ENCODE data around the gene NELFA. TPM values are rescaled to one million over a fixed set of nuclear protein-coding genes. Genes with fewer than 3 reads are reported as not detected.

NELFA gene
- total and polyA plus RNA-seq, 4 donors, result 7.1 to 11.8 (median 9.3) TPM

GRCh38 chr4:1956631-1957030 lies 52.1 kb downstream of the NELFA start:
- no peak overlapping the region for H3K4me3 ChIP-seq (ENCODE audit: low read depth in 1 of 3, low read length in 3 of 3)
- no peaks in the 10 kb centered on the region for H3K9me3 ChIP-seq (ENCODE audit: control insufficient read depth in 4 of 4, low read length in 3 of 4)
- peaks cover 0 to 2% (median 0%) of the 10 kb centered on the region in 4 donors for H3K4me1 ChIP-seq (ENCODE audit: control insufficient read depth in 4 of 4, insufficient read depth in 4 of 4, low read length in 3 of 4)
- peaks cover 8 to 49% (median 9%) of the 10 kb centered on the region in 4 donors for H3K36me3 ChIP-seq (ENCODE audit: control insufficient read depth in 4 of 4, insufficient read depth in 3 of 4, low read depth in 1 of 4, low read length in 3 of 4)
- TF ChIP-seq RAD21 (IDR thresholded peaks at IDR 0.05), result no peak
- TF ChIP-seq CTCF (IDR thresholded peaks at IDR 0.05; ENCODE audit: low read depth, low read length, missing input control), result no peak
- TF ChIP-seq HNF4A (conservative IDR thresholded peaks at IDR 0.05), result no peak
- no peak for TF ChIP-seq JUND (IDR thresholded peaks at IDR 0.05)
- TF ChIP-seq SP1 (IDR thresholded peaks at IDR 0.05), result no peak
- TF ChIP-seq ZBTB33 (IDR thresholded peaks at IDR 0.05), result no peak
- no peak for TF ChIP-seq GABPA (IDR thresholded peaks at IDR 0.05 in 1 of 2, conservative IDR thresholded peaks at IDR 0.05 in 1 of 2)
- TF ChIP-seq, protein P1, sequence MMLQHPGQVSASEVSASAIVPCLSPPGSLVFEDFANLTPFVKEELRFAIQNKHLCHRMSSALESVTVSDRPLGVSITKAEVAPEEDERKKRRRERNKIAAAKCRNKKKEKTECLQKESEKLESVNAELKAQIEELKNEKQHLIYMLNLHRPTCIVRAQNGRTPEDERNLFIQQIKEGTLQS (IDR thresholded peaks at IDR 0.05), result no peak
- no peak for TF ChIP-seq EGR1 (IDR thresholded peaks at IDR 0.05; ENCODE audit: low read depth in 2 of 2)
- TF ChIP-seq RXRA (IDR thresholded peaks at IDR 0.05), result no peak
- no peak for TF ChIP-seq YY1 (IDR thresholded peaks at IDR 0.05)
- no peak for TF ChIP-seq REST (IDR thresholded peaks at IDR 0.05)
- no peak for TF ChIP-seq HNF4G (IDR thresholded peaks at IDR 0.05)
- no peak overlapping the region for H3K9ac ChIP-seq (ENCODE audit: low read depth in 1 of 2, low read length in 2 of 2)
- no peak overlapping the region for H3K27ac ChIP-seq (ENCODE audit: low read depth in 1 of 2, low read length in 2 of 2)
- DNase-seq (ENCODE audit: low spot score), result no peak
- 95% methylated on average over 12 of the region's 12 CpGs for WGBS
- H3K27me3 ChIP-seq (ENCODE audit: control insufficient read depth in 4 of 4, insufficient read depth in 4 of 4, low read length in 3 of 4), result no peaks in the 10 kb centered on the region

- DNase-seq (ENCODE audit: low spot score), result no peak
- Histone ChIP-seq H3K27ac (ENCODE audit: low read depth in 1 of 2, low read length in 2 of 2) (no peak overlapping the region), H3K4me3 (ENCODE audit: low read depth in 1 of 3, low read length in 3 of 3) (no peak overlapping the region), H3K27me3 (ENCODE audit: control insufficient read depth in 4 of 4, insufficient read depth in 4 of 4, low read length in 3 of 4) (no peaks in the 10 kb centered on the region), H3K36me3 (ENCODE audit: control insufficient read depth in 4 of 4, insufficient read depth in 3 of 4, low read depth in 1 of 4, low read length in 3 of 4) (peaks cover 4 to 34% (median 8%) of the 10 kb centered on the region in 4 donors), H3K9me3 (ENCODE audit: control insufficient read depth in 4 of 4, low read length in 3 of 4) (no peaks in the 10 kb centered on the region), H3K4me1 (ENCODE audit: control insufficient read depth in 4 of 4, insufficient read depth in 4 of 4, low read length in 3 of 4) (no peaks in the 10 kb centered on the region), H3K9ac (ENCODE audit: low read depth in 1 of 2, low read length in 2 of 2) (no peak overlapping the region)
- 96% methylated on average over 9 of the region's 9 CpGs for WGBS
- no peak for TF ChIP-seq HNF4A (conservative IDR thresholded peaks at IDR 0.05)
- no peak for TF ChIP-seq EGR1 (IDR thresholded peaks at IDR 0.05; ENCODE audit: low read depth in 2 of 2)
- TF ChIP-seq FOXA1 (IDR thresholded peaks at IDR 0.05), result no peak
- no peak for TF ChIP-seq CTCF (IDR thresholded peaks at IDR 0.05; ENCODE audit: low read depth, low read length, missing input control)
- TF ChIP-seq, protein P1 (IDR thresholded peaks at IDR 0.05), result no peak
- no peak for TF ChIP-seq MAX (IDR thresholded peaks at IDR 0.05)
- TF ChIP-seq JUND (IDR thresholded peaks at IDR 0.05), result no peak
- no peak for TF ChIP-seq RXRA (IDR thresholded peaks at IDR 0.05)
- TF ChIP-seq REST (IDR thresholded peaks at IDR 0.05), result no peak
- TF ChIP-seq SP1 (IDR thresholded peaks at IDR 0.05), result no peak
- TF ChIP-seq TAF1 (conservative IDR thresholded peaks at IDR 0.05), result no peak
These were observed 55.4 kb downstream of the NELFA start for GRCh38 chr4:1953335-1953734.
